CD14-positive monocyte (primary cell): ENCODE data around the gene EGFLAM. TPM values are rescaled to one million over a fixed set of nuclear protein-coding genes. Genes with fewer than 3 reads are reported as not detected.

Source experiments
- DNase-seq, 3 donors: peaks; one replicate each; pipeline ENCODE4 v3.0.0-alpha.2; 2011 to 2022
- H2AFZ ChIP-seq: 2 replicates; pipeline ENCODE4 v1.6.0; 2012; ENCODE audit warnings: mild to moderate bottlenecking, low read depth, low read length, inconsistent platforms; ENCODE audit not compliant: insufficient read depth, poor library complexity, severe bottlenecking
- H3K27ac ChIP-seq, 2 donors: 1 replicate in 1 of 2; 2 replicates in 1 of 2; pipeline ENCODE4 v1.5.1; 2012 to 2013; ENCODE audit warnings: low read length in 2 of 2, control low read depth in 1 of 2, inconsistent platforms in 1 of 2, low read depth in 1 of 2, mild to moderate bottlenecking in 1 of 2
- H3K27me3 ChIP-seq, 2 donors: one replicate each; pipeline versions ENCODE4 v1.6.0 to v1.6.1; 2011 to 2013; ENCODE audit warnings: low read length in 2 of 2; ENCODE audit not compliant: control insufficient read depth in 2 of 2, insufficient read depth in 2 of 2
- H3K36me3 ChIP-seq, 2 donors: replicated peaks in 1 of 2; 1 replicate in 1 of 2; 2 replicates in 1 of 2; pipeline versions ENCODE4 v1.5.1 to v1.6.1; 2012 to 2013; ENCODE audit warnings: low read length in 2 of 2, control low read depth in 1 of 2, inconsistent platforms in 1 of 2, mild to moderate bottlenecking in 1 of 2; ENCODE audit not compliant: insufficient read depth in 2 of 2, control insufficient read depth in 1 of 2
- H3K4me1 ChIP-seq, 2 donors: 1 replicate in 1 of 2; 2 replicates in 1 of 2; pipeline versions ENCODE4 v1.5.1 to v1.6.1; 2012 to 2013; ENCODE audit warnings: low read length in 2 of 2, control low read depth in 1 of 2, inconsistent platforms in 1 of 2, mild to moderate bottlenecking in 1 of 2, moderate library complexity in 1 of 2; ENCODE audit not compliant: insufficient read depth in 2 of 2, control insufficient read depth in 1 of 2
- H3K4me2 ChIP-seq: replicated peaks from 2 replicates; pipeline ENCODE3; 2012; ENCODE audit warnings: low read length, moderate library complexity, mild to moderate bottlenecking; ENCODE audit not compliant: poor library complexity, severe bottlenecking; ENCODE audit errors: extremely low read depth
- H3K4me3 ChIP-seq, 3 experiments: fragments of 200-600 bp in 1 of 3; sonication (generic) in 1 of 3; replicated peaks in 1 of 3; 1 replicate in 2 of 3; 2 replicates in 1 of 3; pipeline ENCODE4 v1.5.1; 2011 to 2013; ENCODE audit warnings: low read length in 3 of 3, mild to moderate bottlenecking in 3 of 3, control low read depth in 2 of 3, low read depth in 2 of 3, inconsistent platforms in 1 of 3, moderate library complexity in 1 of 3
- H3K79me2 ChIP-seq: 2 replicates; pipeline ENCODE4 v1.6.0; 2012; ENCODE audit warnings: mild to moderate bottlenecking, control low read depth, inconsistent platforms, low read length, moderate library complexity; ENCODE audit not compliant: insufficient read depth
- H3K9ac ChIP-seq: 2 replicates; pipeline ENCODE4 v1.6.0; 2017; ENCODE audit warnings: low read length, mild to moderate bottlenecking; ENCODE audit not compliant: insufficient read depth, poor library complexity, severe bottlenecking
- H3K9me3 ChIP-seq, 2 donors: replicated peaks in 1 of 2; 1 replicate in 1 of 2; 2 replicates in 1 of 2; pipeline versions ENCODE4 v1.5.1 to v1.6.1; 2012 to 2013; ENCODE audit warnings: low read length in 2 of 2, control low read depth in 1 of 2; ENCODE audit not compliant: control insufficient read depth in 1 of 2, insufficient read depth in 1 of 2
- H4K20me1 ChIP-seq: 2 replicates; pipeline ENCODE4 v1.6.0; 2012; ENCODE audit warnings: mild to moderate bottlenecking, low read length, control low read depth, moderate library complexity; ENCODE audit not compliant: insufficient read depth
- H3K27ac Mint-ChIP-seq, 7 donors: one replicate each; pipeline ENCODE4 v1.8.0; 2020; ENCODE audit warnings: mild to moderate bottlenecking in 7 of 7, mixed read lengths in 7 of 7, moderate library complexity in 6 of 7, inconsistent platforms in 2 of 7
- H3K27me3 Mint-ChIP-seq, 3 donors: one replicate each; pipeline ENCODE4 v1.8.0; 2021 to 2022; ENCODE audit warnings: low read depth in 3 of 3, mild to moderate bottlenecking in 3 of 3, mixed read lengths in 3 of 3, moderate library complexity in 3 of 3, inconsistent platforms in 1 of 3
- H3K36me3 Mint-ChIP-seq, 2 donors: one replicate each; pipeline ENCODE4 v1.8.0; 2020; ENCODE audit warnings: mixed read lengths in 2 of 2, inconsistent platforms in 1 of 2, mild to moderate bottlenecking in 1 of 2
- H3K4me1 Mint-ChIP-seq: one replicate; pipeline ENCODE4 v1.8.0; 2020; ENCODE audit warnings: mild to moderate bottlenecking, mixed read lengths
- H3K4me3 Mint-ChIP-seq, 2 donors: one replicate each; pipeline ENCODE4 v1.8.0; 2020; ENCODE audit warnings: mild to moderate bottlenecking in 2 of 2, mixed read lengths in 2 of 2, moderate library complexity in 1 of 2
- H3K9me3 Mint-ChIP-seq, 7 donors: one replicate each; pipeline ENCODE4 v1.8.0; 2020 to 2022; ENCODE audit warnings: mixed read lengths in 7 of 7, mild to moderate bottlenecking in 6 of 7, moderate library complexity in 6 of 7, inconsistent platforms in 2 of 7
- CTCF ChIP-seq: fragments of 200-600 bp; IDR thresholded peaks from one replicate; pipeline ENCODE4 v1.8.0; 2022; ENCODE audit warnings: antibody characterized with exemption, mild to moderate bottlenecking
- WGBS: methylation state at CpG from one replicate; pipeline ENCODE4 v1.1.5; 2013; ENCODE audit warnings: missing lambda C conversion rate; ENCODE audit not compliant: insufficient coverage; 5-methylcytosine and 5-hydroxymethylcytosine counted together
- intact Hi-C, 2 donors: fragments of 100-400 bp; cut with micrococcal nuclease; formaldehyde crosslinking; loops; one replicate each; pipeline versions ENCODE4 v1.15.0 to v1.15.1; 2023
- polyA plus RNA-seq, 3 donors: library from polyadenylated mRNA; depleted of rRNA in 1 of 3; unstranded in 2 of 3; stranded (reverse) in 1 of 3; fragments of 300-500 nt in 2 of 3; fragments of >200 nt in 1 of 3; fragmentation: Illumina TruSeq in 2 of 3; gene quantifications; 1 replicate in 2 of 3; 2 replicates in 1 of 3; pipeline ENCODE4 v1.2.3, GENCODE V29; 2012 to 2021

EGFLAM gene
- polyA plus RNA-seq, 3 donors, result not detected

GRCh38 chr5:38338455-38338854 is 80.1 kb downstream of the EGFLAM start:
- Histone ChIP-seq H3K79me2 (no peaks in the 10 kb centered on the region), H3K27ac (no peak overlapping the region), H3K9ac (no peak overlapping the region), H3K4me3 (no peak overlapping the region), H3K9me3 (no peaks in the 10 kb centered on the region), H3K36me3 (no peaks in the 10 kb centered on the region), H3K27me3 (no peaks in the 10 kb centered on the region), H3K4me2 (no peak overlapping the region), H4K20me1 (no peaks in the 10 kb centered on the region), H2AFZ (no peak overlapping the region), H3K4me1 (no peaks in the 10 kb centered on the region)
- WGBS, result 45% methylated on average over 6 of the region's 11 CpGs
- intact Hi-C loops, result no loop called here
- no peak for DNase-seq
- TF ChIP-seq CTCF, result no peak
- Mint-ChIP-seq H3K4me3 (no peak overlapping the region), H3K27ac (no peak overlapping the region), H3K36me3 (no peaks in the 10 kb centered on the region), H3K27me3 (peaks cover 2 to 11% (median 3%) of the 10 kb centered on the region in 3 donors), H3K4me1 (no peaks in the 10 kb centered on the region), H3K9me3 (peaks cover 0 to 3% (median 0%) of the 10 kb centered on the region in 7 donors)

GRCh38 chr5:38339446-38339845 is 81.1 kb downstream of the EGFLAM start:
- H3K4me1 ChIP-seq, result no peaks in the 10 kb centered on the region
- peaks cover 2 to 8% (median 3%) of the 10 kb centered on the region in 3 donors for H3K27me3 Mint-ChIP-seq

More at GRCh38 chr5:38339446-38339845, 81.1 kb downstream of the EGFLAM start:
- no peak for DNase-seq
- H3K4me1 Mint-ChIP-seq, result no peaks in the 10 kb centered on the region
- H3K4me3 Mint-ChIP-seq, result no peak overlapping the region
- intact Hi-C loops, result no loop called here
- Histone ChIP-seq H4K20me1 (no peaks in the 10 kb centered on the region), H3K4me2 (no peak overlapping the region), H3K36me3 (no peaks in the 10 kb centered on the region), H3K4me3 (no peak overlapping the region), H2AFZ (no peak overlapping the region), H3K79me2 (no peaks in the 10 kb centered on the region), H3K27ac (no peak overlapping the region), H3K27me3 (no peaks in the 10 kb centered on the region), H3K9me3 (no peaks in the 10 kb centered on the region), H3K9ac (no peak overlapping the region)
- no peaks in the 10 kb centered on the region for H3K36me3 Mint-ChIP-seq
- peaks cover 0 to 3% (median 0%) of the 10 kb centered on the region in 7 donors for H3K9me3 Mint-ChIP-seq
- 83% methylated on average over 2 of the region's 3 CpGs for WGBS
- H3K27ac Mint-ChIP-seq, result no peak overlapping the region
- no peak for TF ChIP-seq CTCF
